ENCODE results near the gene GPC5. TPM values are rescaled to one million over a fixed set of nuclear protein-coding genes. Genes with fewer than 3 reads are reported as not detected.

The GPC5 gene
- total and polyA plus RNA-seq, 9 donors, result 0.10 to 1.5 (median 0.38) TPM

DNA sequence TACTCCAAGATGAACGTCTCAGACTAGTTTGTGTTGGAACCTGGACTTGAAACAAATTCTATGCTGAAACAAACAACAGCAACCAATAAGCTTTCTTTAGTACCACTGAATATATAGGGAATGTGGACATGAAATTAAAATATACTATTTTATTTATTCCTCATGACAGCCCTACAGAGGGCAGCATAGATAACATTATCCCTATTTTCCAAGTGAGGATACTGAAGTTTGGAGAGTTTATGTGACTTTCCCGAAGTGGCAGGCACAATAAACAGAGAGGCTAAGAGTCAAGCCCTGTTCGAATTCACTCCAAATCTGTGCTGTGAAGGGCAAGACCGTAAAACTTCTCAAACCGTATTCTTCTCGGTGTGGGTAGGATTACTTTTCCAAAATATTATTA is 1318.3 kb downstream of the GPC5 start:
- intact Hi-C loops (cut with DNase I), result no loop called here
- TF ChIP-seq, protein P1, sequence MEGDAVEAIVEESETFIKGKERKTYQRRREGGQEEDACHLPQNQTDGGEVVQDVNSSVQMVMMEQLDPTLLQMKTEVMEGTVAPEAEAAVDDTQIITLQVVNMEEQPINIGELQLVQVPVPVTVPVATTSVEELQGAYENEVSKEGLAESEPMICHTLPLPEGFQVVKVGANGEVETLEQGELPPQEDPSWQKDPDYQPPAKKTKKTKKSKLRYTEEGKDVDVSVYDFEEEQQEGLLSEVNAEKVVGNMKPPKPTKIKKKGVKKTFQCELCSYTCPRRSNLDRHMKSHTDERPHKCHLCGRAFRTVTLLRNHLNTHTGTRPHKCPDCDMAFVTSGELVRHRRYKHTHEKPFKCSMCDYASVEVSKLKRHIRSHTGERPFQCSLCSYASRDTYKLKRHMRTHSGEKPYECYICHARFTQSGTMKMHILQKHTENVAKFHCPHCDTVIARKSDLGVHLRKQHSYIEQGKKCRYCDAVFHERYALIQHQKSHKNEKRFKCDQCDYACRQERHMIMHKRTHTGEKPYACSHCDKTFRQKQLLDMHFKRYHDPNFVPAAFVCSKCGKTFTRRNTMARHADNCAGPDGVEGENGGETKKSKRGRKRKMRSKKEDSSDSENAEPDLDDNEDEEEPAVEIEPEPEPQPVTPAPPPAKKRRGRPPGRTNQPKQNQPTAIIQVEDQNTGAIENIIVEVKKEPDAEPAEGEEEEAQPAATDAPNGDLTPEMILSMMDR (IDR thresholded peaks at IDR 0.05), result no peak
- no peak for TF ChIP-seq POLR2A (IDR thresholded peaks at IDR 0.05)
- TF ChIP-seq EP300 (IDR thresholded peaks at IDR 0.05), result no peak
- Histone ChIP-seq H3K4me1 (ENCODE audit: insufficient read depth) (no peaks in the 10 kb centered on the region), H3K27ac (no peak overlapping the region), H3K9me3 (no peaks in the 10 kb centered on the region), H3K27me3 (no peaks in the 10 kb centered on the region), H3K4me3 (no peak overlapping the region), H3K36me3 (no peaks in the 10 kb centered on the region)
- 42 to 45% (median 43%) methylated on average over 6 of the region's 6 CpGs for WGBS, 3 donors
- no peak for DNase-seq

DNA sequence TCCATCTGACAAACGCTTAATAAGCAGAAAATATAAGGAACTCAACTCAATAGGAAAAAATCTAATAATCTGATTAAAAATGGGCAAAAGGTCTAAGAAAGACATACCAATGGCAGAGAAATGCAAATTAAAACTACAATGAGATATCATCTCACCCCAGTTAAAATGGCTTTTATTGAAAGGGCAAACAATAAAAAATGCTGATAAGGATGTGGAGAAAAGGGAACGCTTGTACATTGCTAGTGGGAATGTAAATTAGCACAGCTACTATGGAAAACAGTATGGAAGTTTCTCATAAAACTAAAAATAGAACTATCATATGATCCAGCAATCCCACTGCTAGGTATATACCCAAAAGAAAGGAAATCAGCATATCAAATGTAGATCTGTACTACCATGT is 1319.4 kb downstream of the GPC5 start:
- no peak for DNase-seq
- no peak overlapping the region for H3K4me3 ChIP-seq
- H3K4me1 ChIP-seq (ENCODE audit: insufficient read depth), result no peaks in the 10 kb centered on the region
- intact Hi-C loops (cut with DNase I), result no loop called here
- 95 to 98% (median 97%) methylated on average over 2 of the region's 2 CpGs for WGBS, 3 donors
- H3K36me3 ChIP-seq, result no peaks in the 10 kb centered on the region
- TF ChIP-seq, protein P1 (IDR thresholded peaks at IDR 0.05), result no peak
- TF ChIP-seq POLR2A (IDR thresholded peaks at IDR 0.05) (no peak), EP300 (IDR thresholded peaks at IDR 0.05) (no peak)
- no peaks in the 10 kb centered on the region for H3K27me3 ChIP-seq
- H3K9me3 ChIP-seq, result no peaks in the 10 kb centered on the region
- no peak overlapping the region for H3K27ac ChIP-seq

GRCh38 chr13:92719868-92720267 is 1321.4 kb downstream of the GPC5 start:
- Histone ChIP-seq H3K27me3 (no peaks in the 10 kb centered on the region), H3K9me3 (no peaks in the 10 kb centered on the region), H3K4me1 (ENCODE audit: insufficient read depth) (no peaks in the 10 kb centered on the region), H3K36me3 (no peaks in the 10 kb centered on the region), H3K27ac (no peak overlapping the region), H3K4me3 (no peak overlapping the region)
- no peak for DNase-seq
- intact Hi-C loops (cut with DNase I), result no loop called here
- TF ChIP-seq POLR2A (IDR thresholded peaks at IDR 0.05) (no peak), EP300 (IDR thresholded peaks at IDR 0.05) (no peak)
- TF ChIP-seq, protein P1 (IDR thresholded peaks at IDR 0.05), result no peak

DNA sequence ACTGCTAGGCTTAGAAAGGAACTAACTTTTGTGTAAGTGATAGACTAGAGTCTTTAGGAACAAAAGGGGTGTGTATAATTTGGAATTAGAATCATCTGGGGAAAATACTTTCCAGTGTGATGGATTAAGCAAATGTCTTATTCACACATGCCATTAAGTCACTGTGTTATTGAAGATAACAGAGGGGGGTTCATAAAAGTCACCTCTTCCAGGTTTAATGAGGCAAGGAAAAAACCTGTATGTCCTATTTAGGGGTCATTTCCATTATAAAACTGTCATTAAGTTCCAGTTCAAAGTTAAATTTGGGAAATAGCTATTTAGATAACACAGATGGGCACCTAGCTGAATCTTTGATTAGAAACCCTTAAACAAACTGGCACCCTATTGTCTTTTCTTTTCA is 1323.2 kb downstream of the GPC5 start:
- no peak for DNase-seq
- Histone ChIP-seq H3K4me1 (ENCODE audit: insufficient read depth) (no peaks in the 10 kb centered on the region), H3K4me3 (no peak overlapping the region), H3K36me3 (no peaks in the 10 kb centered on the region), H3K27me3 (no peaks in the 10 kb centered on the region), H3K27ac (no peak overlapping the region), H3K9me3 (no peaks in the 10 kb centered on the region)
- TF ChIP-seq EP300 (IDR thresholded peaks at IDR 0.05), result no peak
- TF ChIP-seq, protein P1 (IDR thresholded peaks at IDR 0.05), result no peak
- TF ChIP-seq POLR2A (IDR thresholded peaks at IDR 0.05), result no peak
- intact Hi-C loops (cut with DNase I), result no loop called here

DNA sequence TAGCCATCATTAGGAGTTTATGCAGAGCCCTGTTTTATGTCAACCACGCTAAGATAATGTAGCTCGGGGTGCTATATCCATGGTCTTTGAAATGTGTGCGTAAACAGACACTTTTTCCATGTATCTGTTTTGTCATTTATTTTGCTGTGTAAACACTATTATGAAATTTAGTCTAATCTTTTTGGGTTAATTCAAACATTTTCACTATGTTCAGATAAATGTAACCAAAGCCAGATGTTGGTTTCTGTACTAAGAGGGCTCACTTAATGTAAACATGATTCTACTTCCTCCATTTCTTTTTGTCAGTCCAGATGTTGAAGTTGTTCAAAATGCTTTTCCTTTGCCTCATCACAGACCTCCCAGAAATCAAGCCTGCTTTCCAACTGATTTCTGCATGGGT is 1328.7 kb downstream of the GPC5 start:
- intact Hi-C loops (cut with DNase I), result no loop called here
- no peak overlapping the region for H3K4me3 ChIP-seq
- TF ChIP-seq, protein P1 (IDR thresholded peaks at IDR 0.05), result no peak
- no peak for TF ChIP-seq EP300 (IDR thresholded peaks at IDR 0.05)
- no peak for TF ChIP-seq POLR2A (IDR thresholded peaks at IDR 0.05)
- H3K36me3 ChIP-seq, result no peaks in the 10 kb centered on the region
- H3K27ac ChIP-seq, result no peak overlapping the region
- DNase-seq, result no peak
- no peaks in the 10 kb centered on the region for H3K4me1 ChIP-seq (ENCODE audit: insufficient read depth)
- no peaks in the 10 kb centered on the region for H3K9me3 ChIP-seq
- WGBS, 3 donors, result 30 to 55% (median 48%) methylated on average over 3 of the region's 3 CpGs
- H3K27me3 ChIP-seq, result no peaks in the 10 kb centered on the region

Measured in ovary (tissue), 9 donors.